ENCODE data around the gene FGF16. TPM values are rescaled to one million over a fixed set of nuclear protein-coding genes. Genes with fewer than 3 reads are reported as not detected.

FGF16 gene
- total and polyA plus RNA-seq, 12 donors: 0.13 to 0.32 (median 0.19) TPM; not detected in 7

- H3K36me3 ChIP-seq: no peaks in the 10 kb centered on the region
- ATAC-seq: no peak
- intact Hi-C loops (cut with DNase I): no loop called here
- no peaks in the 10 kb centered on the region for H3K9me3 ChIP-seq
- no peak overlapping the region for H3K4me3 ChIP-seq
- WGBS, 2 donors: 61 to 67% methylated on average over 3 of the region's 3 CpGs
- peaks cover 0 to 19% (median 9%) of the 10 kb centered on the region in 9 donors for H3K4me1 ChIP-seq
- no peak for DNase-seq
- H3K27ac ChIP-seq: no peak overlapping the region
- no peak for TF ChIP-seq CTCF (IDR thresholded peaks at IDR 0.05)
- H3K27me3 ChIP-seq: peaks cover 0 to 65% (median 0%) of the 10 kb centered on the region in 7 donors
These were observed 2.6 kb upstream of the FGF16 start for GRCh38 chrX:77444545-77444944.

- Histone ChIP-seq H3K27me3 (peaks cover 0 to 63% (median 0%) of the 10 kb centered on the region in 7 donors), H3K4me1 (peaks cover 0 to 22% (median 13%) of the 10 kb centered on the region in 9 donors), H3K4me3 (peak overlapping the region; percentile 17 to 53 (median 38)), H3K27ac (peak overlapping the region in 1 of 10 donors; percentile 4), H3K9me3 (no peaks in the 10 kb centered on the region), H3K36me3 (no peaks in the 10 kb centered on the region)
- ATAC-seq (peak in 4 of 8 donors; percentile 27 to 38 (median 34)), DNase-seq (peak in 1 of 2 donors; percentile 15)
- intact Hi-C loops (cut with DNase I): loop anchor here in 1 of 10 donors (5.0 kb wide), 1 partner anchor 181 kb away; no protein-coding TSS in a partner anchor
- 5 to 8% methylated on average over 27 of the region's 27 CpGs for WGBS, 2 donors
- peak in 6 of 9 donors; percentile 30 to 48 (median 34) for TF ChIP-seq CTCF (IDR thresholded peaks at IDR 0.05)
These were observed 1.1 kb upstream of the FGF16 start for GRCh38 chrX:77446029-77446585.

GRCh38 chrX:77447653-77448569 lies 722 bp downstream of the FGF16 start:
- ATAC-seq: peak in 2 of 8 donors; percentile 18 to 43
- intact Hi-C loops (cut with DNase I): loop anchor here in 1 of 10 donors (5.0 kb wide), 1 partner anchor 179 kb away; no protein-coding TSS in a partner anchor

More at GRCh38 chrX:77447653-77448569, 722 bp downstream of the FGF16 start:
- no peak overlapping the region for H3K27ac ChIP-seq
- no peaks in the 10 kb centered on the region for H3K36me3 ChIP-seq
- DNase-seq: peak in 1 of 2 donors; percentile 10
- H3K4me1 ChIP-seq: peaks cover 0 to 22% (median 13%) of the 10 kb centered on the region in 9 donors
- no peaks in the 10 kb centered on the region for H3K9me3 ChIP-seq
- peaks cover 0 to 54% (median 0%) of the 10 kb centered on the region in 7 donors for H3K27me3 ChIP-seq
- WGBS, 2 donors: 34 to 45% methylated on average over 41 to 70 of the region's 73 CpGs
- no peak for TF ChIP-seq CTCF (IDR thresholded peaks at IDR 0.05)
- H3K4me3 ChIP-seq: peak overlapping the region in 9 of 10 donors; percentile 22 to 53 (median 43)

Measured in heart right ventricle (tissue), 16 donors.